Chondrocyte (in vitro differentiated cells): ENCODE data around the gene PRKCH. TPM values are rescaled to one million over a fixed set of nuclear protein-coding genes. Genes with fewer than 3 reads are reported as not detected.

ENCODE experiments used
- DNase-seq: peaks from one replicate; pipeline ENCODE4 v3.0.0; 2021; ENCODE audit warnings: mixed read lengths, low spot score
- H3K27ac Mint-ChIP-seq: one replicate; pipeline ENCODE4 v1.8.0; 2021; ENCODE audit warnings: mild to moderate bottlenecking, moderate library complexity, mixed read lengths; ENCODE audit not compliant: unreplicated experiment
- H3K27me3 Mint-ChIP-seq: 2 replicates; pipeline ENCODE4 v1.8.0; 2021; ENCODE audit warnings: low read depth, mixed read lengths
- H3K36me3 Mint-ChIP-seq: 2 replicates; pipeline ENCODE4 v1.8.0; 2021; ENCODE audit warnings: low read depth, mixed read lengths
- H3K4me1 Mint-ChIP-seq: 2 replicates; pipeline ENCODE4 v1.8.0; 2021; ENCODE audit warnings: low read depth, mild to moderate bottlenecking, mixed read lengths
- H3K4me3 Mint-ChIP-seq: one replicate; pipeline ENCODE4 v1.8.0; 2021; ENCODE audit warnings: mild to moderate bottlenecking, moderate library complexity, mixed read lengths; ENCODE audit not compliant: unreplicated experiment
- H3K9me3 Mint-ChIP-seq: 2 replicates; pipeline ENCODE4 v1.8.0; 2021; ENCODE audit warnings: low read depth, mixed read lengths
- CTCF ChIP-seq: fragments of 200-600 bp; sonication (generic); IDR thresholded peaks from 2 replicates; pipeline ENCODE4 v1.5.0; 2021; ENCODE audit warnings: antibody characterized with exemption, mild to moderate bottlenecking, moderate library complexity
- total RNA-seq: library from RNA; stranded (reverse); gene quantifications from 3 replicates; pipeline ENCODE4 v1.2.1, GENCODE V29; 2021

Gene PRKCH
- total RNA-seq, 1 donor from 2014 or later = 9.7 TPM

DNA sequence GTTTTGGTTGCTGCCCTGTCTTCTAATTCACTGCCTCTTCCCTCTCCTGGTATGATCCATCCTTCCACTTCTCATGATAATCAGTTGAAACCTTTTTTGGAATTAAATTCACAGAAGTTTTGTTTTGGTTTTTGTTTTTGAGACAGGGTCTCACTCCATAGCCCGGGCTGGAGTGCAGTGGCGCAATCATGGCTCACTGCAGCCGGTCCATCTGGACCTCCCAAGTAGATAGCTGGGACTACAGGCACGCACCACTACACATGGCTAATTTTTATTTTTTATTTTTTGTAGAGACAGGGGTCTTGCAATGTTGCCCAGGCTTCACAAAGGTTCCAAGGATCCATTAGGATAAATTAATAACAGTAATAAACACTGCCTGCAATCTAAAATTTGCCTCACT is 164.3 kb downstream of the PRKCH start:
- H3K27me3 Mint-ChIP-seq = no peaks in the 10 kb centered on the region
- no peak overlapping the region for H3K27ac Mint-ChIP-seq
- H3K9me3 Mint-ChIP-seq = no peaks in the 10 kb centered on the region
- no peaks in the 10 kb centered on the region for H3K36me3 Mint-ChIP-seq
- no peak for DNase-seq
- H3K4me3 Mint-ChIP-seq = no peak overlapping the region
- no peak for TF ChIP-seq CTCF
- no peaks in the 10 kb centered on the region for H3K4me1 Mint-ChIP-seq

DNA sequence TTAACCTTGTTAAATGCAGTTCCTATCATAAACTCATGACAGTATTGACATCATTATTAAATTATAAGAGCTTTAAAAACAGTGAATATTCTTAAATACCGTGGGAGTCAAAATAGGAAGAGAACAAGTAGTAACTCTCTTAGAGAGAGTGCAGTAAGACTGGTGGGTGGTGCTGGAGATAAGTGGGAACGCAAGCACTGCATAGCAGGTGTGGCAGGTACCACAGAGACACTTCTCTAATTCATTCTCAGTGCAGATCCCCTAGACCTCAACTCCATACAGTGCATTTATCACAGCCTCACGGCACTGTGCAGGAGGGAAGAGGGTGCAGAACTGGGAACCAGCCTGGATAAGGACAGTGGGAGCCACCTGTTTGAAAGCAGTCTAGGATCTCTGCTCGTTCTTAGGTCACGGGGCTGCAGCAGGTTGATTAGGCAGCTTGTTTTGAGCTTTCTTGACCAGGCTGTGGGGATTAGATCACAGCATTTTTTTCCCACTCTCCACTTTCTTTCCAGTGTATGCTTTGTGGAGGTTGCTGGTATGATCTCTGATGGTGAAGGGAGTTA is 165.6 kb downstream of the PRKCH start:
- DNase-seq = no peak
- no peak for TF ChIP-seq CTCF
- H3K4me1 Mint-ChIP-seq = no peaks in the 10 kb centered on the region

GRCh38 chr14:61488417-61489401 is 167.3 kb downstream of the PRKCH start:
- no peak for TF ChIP-seq CTCF
- no peak overlapping the region for H3K4me3 Mint-ChIP-seq
- H3K27me3 Mint-ChIP-seq = no peaks in the 10 kb centered on the region
- DNase-seq = no peak
- peak overlapping the region; percentile 84 for H3K27ac Mint-ChIP-seq
- H3K4me1 Mint-ChIP-seq = no peaks in the 10 kb centered on the region
- no peaks in the 10 kb centered on the region for H3K36me3 Mint-ChIP-seq
- H3K9me3 Mint-ChIP-seq = no peaks in the 10 kb centered on the region

More for the DNA sequence above, 165.6 kb downstream of the PRKCH start:
- Mint-ChIP-seq H3K36me3 (no peaks in the 10 kb centered on the region), H3K27me3 (no peaks in the 10 kb centered on the region), H3K27ac (no peak overlapping the region), H3K4me3 (no peak overlapping the region), H3K9me3 (no peaks in the 10 kb centered on the region)

DNA sequence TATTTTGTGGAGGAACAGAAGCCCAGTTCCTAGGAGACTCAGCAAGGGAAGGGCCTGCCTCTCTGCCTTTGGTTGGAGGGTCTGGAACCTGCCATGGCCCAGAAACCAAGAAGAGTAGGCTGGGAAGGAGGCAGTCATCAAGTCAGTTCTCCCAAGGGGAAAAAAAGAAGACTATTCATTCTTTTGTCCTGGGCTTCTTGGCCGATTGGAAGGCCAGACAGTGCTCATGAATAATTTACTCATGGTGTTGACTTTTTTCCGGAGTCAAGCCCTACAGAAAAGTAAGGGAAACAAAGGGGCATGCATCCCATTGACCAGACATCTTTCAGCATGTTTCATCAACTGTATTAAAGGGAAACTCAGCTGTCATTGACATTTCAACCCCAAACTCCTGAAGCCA is 168.1 kb downstream of the PRKCH start:
- H3K36me3 Mint-ChIP-seq = no peaks in the 10 kb centered on the region
- H3K27me3 Mint-ChIP-seq = no peaks in the 10 kb centered on the region
- no peaks in the 10 kb centered on the region for H3K4me1 Mint-ChIP-seq
- H3K27ac Mint-ChIP-seq = peak overlapping the region; percentile 84
- no peaks in the 10 kb centered on the region for H3K9me3 Mint-ChIP-seq
- no peak for TF ChIP-seq CTCF
- no peak for DNase-seq
- no peak overlapping the region for H3K4me3 Mint-ChIP-seq

GRCh38 chr14:61489932-61490331 is 168.6 kb downstream of the PRKCH start:
- Mint-ChIP-seq H3K4me3 (no peak overlapping the region), H3K4me1 (no peaks in the 10 kb centered on the region), H3K9me3 (no peaks in the 10 kb centered on the region), H3K36me3 (no peaks in the 10 kb centered on the region), H3K27ac (peak overlapping the region; percentile 84), H3K27me3 (no peaks in the 10 kb centered on the region)
- TF ChIP-seq CTCF = no peak
- no peak for DNase-seq
